NCI-H748 (cell line): ENCODE data around the gene MAST2.

Source experiments
- DNase-seq: peaks from one replicate; lab custom pipeline; 2025; ENCODE audit not compliant: unreplicated experiment; lab: John Stamatoyannopoulos, UW

Gene MAST2

GRCh38 chr1:45891087-45891486 is 87.7 kb downstream of the MAST2 start:
- no peak for DNase-seq

GRCh38 chr1:45892068-45892785 is 88.8 kb downstream of the MAST2 start:
- no peak for DNase-seq

GRCh38 chr1:45894331-45894730 is 90.9 kb downstream of the MAST2 start:
- DNase-seq = no peak

GRCh38 chr1:45894921-45895320 is 91.5 kb downstream of the MAST2 start:
- DNase-seq = no peak

- no peak for DNase-seq
Observed at GRCh38 chr1:45895406-45895805, 92.0 kb downstream of the MAST2 start.

- DNase-seq = no peak
Observed at GRCh38 chr1:45906883-45907282, 103.5 kb downstream of the MAST2 start.

- no peak for DNase-seq
Observed at GRCh38 chr1:45908611-45909140, 105.3 kb downstream of the MAST2 start.

GRCh38 chr1:45911634-45912033 is 108.2 kb downstream of the MAST2 start:
- no peak for DNase-seq

GRCh38 chr1:45913183-45913683 is 109.8 kb downstream of the MAST2 start:
- DNase-seq = no peak

- no peak for DNase-seq
Observed at GRCh38 chr1:45913731-45914501, 110.5 kb downstream of the MAST2 start.

- no peak for DNase-seq
Observed at GRCh38 chr1:45914836-45915235, 111.4 kb downstream of the MAST2 start.

GRCh38 chr1:45922374-45922773 is 119.0 kb downstream of the MAST2 start:
- DNase-seq = no peak

GRCh38 chr1:45922813-45923212 is 119.4 kb downstream of the MAST2 start:
- DNase-seq = no peak

- no peak for DNase-seq
Observed at GRCh38 chr1:45923343-45923742, 119.9 kb downstream of the MAST2 start.

GRCh38 chr1:45924736-45925135 is 121.3 kb downstream of the MAST2 start:
- DNase-seq = no peak

GRCh38 chr1:45925728-45926287 is 122.4 kb downstream of the MAST2 start:
- DNase-seq = peak; percentile 8

- peak; percentile 66 for DNase-seq
Observed at GRCh38 chr1:45926330-45926729, 122.9 kb downstream of the MAST2 start.

GRCh38 chr1:45927231-45927915 is 124.0 kb downstream of the MAST2 start:
- peak; percentile 86 for DNase-seq

- no peak for DNase-seq
Observed at GRCh38 chr1:45928486-45929205, 125.2 kb downstream of the MAST2 start.

- DNase-seq = peak; percentile 79
Observed at GRCh38 chr1:45929257-45929687, 125.9 kb downstream of the MAST2 start.
